A673 (cell line): ENCODE results near the gene ANK2. TPM values are rescaled to one million over a fixed set of nuclear protein-coding genes. Genes with fewer than 3 reads are reported as not detected.

Source experiments
- BruUV-seq: library from RNA; stranded (reverse); fragments of 400-500 nt; replicated peaks from 2 replicates; lab custom pipeline; 2021; lab: Mats Ljungman, UMichigan
- CTCF ChIA-PET: fragments of 300-600 bp; sonication (Branson Sonifier 250); formaldehyde crosslinking; loops from one replicate; lab custom pipeline; 2022; ENCODE audit warnings: antibody characterized with exemption; lab: Charles Lee
- POLR2A ChIA-PET: fragments of 300-600 bp; sonication (Branson Sonifier 250); formaldehyde crosslinking; loops from one replicate; lab custom pipeline; 2022; ENCODE audit warnings: antibody characterized with exemption; ENCODE audit not compliant: low non-redundant PET; lab: Charles Lee
- DNase-seq: peaks from one replicate; pipeline ENCODE4 v3.0.0-alpha.2; 2015; ENCODE audit warnings: low spot score
- H3K27ac ChIP-seq: fragments of 200-600 bp; sonication (generic); 2 replicates; pipeline ENCODE4 v1.5.1; 2016; ENCODE audit warnings: mixed run types, low read depth, mild to moderate bottlenecking, mixed read lengths, antibody characterized with exemption, low read length; ENCODE audit not compliant: poor library complexity, severe bottlenecking
- H3K27me3 ChIP-seq: fragments of 200-600 bp; sonication (generic); replicated peaks from 2 replicates; pipeline ENCODE4 v1.6.1; 2017; ENCODE audit warnings: mixed run types, low read depth, mild to moderate bottlenecking, mixed read lengths, antibody characterized with exemption, low read length; ENCODE audit not compliant: insufficient read depth, poor library complexity
- H3K36me3 ChIP-seq: fragments of 200-600 bp; sonication (generic); 2 replicates; pipeline ENCODE4 v1.6.1; 2016; ENCODE audit warnings: mixed run types, mild to moderate bottlenecking, mixed read lengths, antibody characterized with exemption, low read length; ENCODE audit not compliant: insufficient read depth, poor library complexity, severe bottlenecking
- H3K4me1 ChIP-seq: fragments of 200-600 bp; sonication (generic); 2 replicates; pipeline ENCODE4 v1.6.1; 2017; ENCODE audit warnings: mixed run types, mild to moderate bottlenecking, mixed read lengths, antibody characterized with exemption, low read length; ENCODE audit not compliant: insufficient read depth, poor library complexity, severe bottlenecking
- H3K4me3 ChIP-seq: fragments of 200-600 bp; sonication (generic); 2 replicates; pipeline ENCODE4 v1.5.1; 2016; ENCODE audit warnings: low read depth, mixed run types, mild to moderate bottlenecking, mixed read lengths, low read length; ENCODE audit not compliant: poor library complexity, severe bottlenecking
- H3K9me3 ChIP-seq: fragments of 200-600 bp; sonication (generic); 2 replicates; pipeline ENCODE4 v1.6.1; 2016; ENCODE audit warnings: mixed run types, low read depth, mild to moderate bottlenecking, mixed read lengths, antibody characterized with exemption, low read length; ENCODE audit not compliant: poor library complexity, severe bottlenecking
- EZH2 ChIP-seq: fragments of 200-600 bp; sonication (generic); IDR thresholded peaks from 2 replicates; pipeline ENCODE4 v1.6.1; 2017; ENCODE audit warnings: borderline replicate concordance, low read depth, mild to moderate bottlenecking, mixed read lengths, antibody characterized with exemption, low read length; ENCODE audit not compliant: poor library complexity, severe bottlenecking
- intact Hi-C: fragments of 100-400 bp; cut with micrococcal nuclease; formaldehyde crosslinking; loops from one replicate; pipeline ENCODE4 v1.10.0; 2022; ENCODE audit not compliant: unreplicated experiment
- total RNA-seq: library from RNA; stranded (reverse); gene quantifications from 2 replicates; pipeline ENCODE4 v1.2.3, GENCODE V29; 2021
- TF ChIP-seq, protein P1 (sequence below): fragments of 300-800, 200-600 bp; sonication (generic); conservative IDR thresholded peaks from 2 replicates; pipeline ENCODE4 v1.5.1; 2017; ENCODE audit warnings: low read depth, mild to moderate bottlenecking, antibody characterized with exemption, low read length, moderate library complexity, mixed read lengths

Gene ANK2
- total RNA-seq, 1 experiment from 2014 or later: 12.7 TPM

DNA sequence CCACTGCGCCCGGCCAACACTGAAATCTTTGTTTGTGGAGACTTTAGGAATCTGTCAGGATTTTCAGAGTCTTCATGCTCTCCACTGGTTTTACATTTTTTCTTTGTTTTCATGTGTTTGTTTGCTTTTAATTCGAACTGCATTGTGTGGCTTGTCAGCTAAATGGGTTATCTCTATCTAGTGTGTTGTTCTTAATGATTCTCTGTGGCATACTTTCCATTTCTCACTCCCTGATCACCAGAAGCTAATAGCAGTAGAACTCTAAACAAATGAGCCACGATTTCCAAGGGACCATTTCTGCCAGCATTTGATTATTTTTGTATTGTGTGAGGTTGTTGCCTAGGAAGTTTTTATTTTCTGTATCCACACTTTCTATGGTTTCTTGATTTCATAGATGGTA is 359.7 kb downstream of the ANK2 start:
- Histone ChIP-seq H3K27me3 (no peaks in the 10 kb centered on the region), H3K27ac (no peak overlapping the region), H3K4me1 (no peaks in the 10 kb centered on the region), H3K9me3 (no peaks in the 10 kb centered on the region), H3K4me3 (no peak overlapping the region), H3K36me3 (no peaks in the 10 kb centered on the region)
- CTCF ChIA-PET: interaction anchor here (1.5 kb wide), 1 partner anchor 14 kb away, joined by 4 read pairs; no protein-coding TSS in a partner anchor
- POLR2A ChIA-PET: no interaction called here
- no peak for DNase-seq
- intact Hi-C loops: no loop called here
- TF ChIP-seq, protein P1, sequence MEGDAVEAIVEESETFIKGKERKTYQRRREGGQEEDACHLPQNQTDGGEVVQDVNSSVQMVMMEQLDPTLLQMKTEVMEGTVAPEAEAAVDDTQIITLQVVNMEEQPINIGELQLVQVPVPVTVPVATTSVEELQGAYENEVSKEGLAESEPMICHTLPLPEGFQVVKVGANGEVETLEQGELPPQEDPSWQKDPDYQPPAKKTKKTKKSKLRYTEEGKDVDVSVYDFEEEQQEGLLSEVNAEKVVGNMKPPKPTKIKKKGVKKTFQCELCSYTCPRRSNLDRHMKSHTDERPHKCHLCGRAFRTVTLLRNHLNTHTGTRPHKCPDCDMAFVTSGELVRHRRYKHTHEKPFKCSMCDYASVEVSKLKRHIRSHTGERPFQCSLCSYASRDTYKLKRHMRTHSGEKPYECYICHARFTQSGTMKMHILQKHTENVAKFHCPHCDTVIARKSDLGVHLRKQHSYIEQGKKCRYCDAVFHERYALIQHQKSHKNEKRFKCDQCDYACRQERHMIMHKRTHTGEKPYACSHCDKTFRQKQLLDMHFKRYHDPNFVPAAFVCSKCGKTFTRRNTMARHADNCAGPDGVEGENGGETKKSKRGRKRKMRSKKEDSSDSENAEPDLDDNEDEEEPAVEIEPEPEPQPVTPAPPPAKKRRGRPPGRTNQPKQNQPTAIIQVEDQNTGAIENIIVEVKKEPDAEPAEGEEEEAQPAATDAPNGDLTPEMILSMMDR: no peak
- TF ChIP-seq EZH2: no peak
- BruUV-seq: no TSS peak

DNA sequence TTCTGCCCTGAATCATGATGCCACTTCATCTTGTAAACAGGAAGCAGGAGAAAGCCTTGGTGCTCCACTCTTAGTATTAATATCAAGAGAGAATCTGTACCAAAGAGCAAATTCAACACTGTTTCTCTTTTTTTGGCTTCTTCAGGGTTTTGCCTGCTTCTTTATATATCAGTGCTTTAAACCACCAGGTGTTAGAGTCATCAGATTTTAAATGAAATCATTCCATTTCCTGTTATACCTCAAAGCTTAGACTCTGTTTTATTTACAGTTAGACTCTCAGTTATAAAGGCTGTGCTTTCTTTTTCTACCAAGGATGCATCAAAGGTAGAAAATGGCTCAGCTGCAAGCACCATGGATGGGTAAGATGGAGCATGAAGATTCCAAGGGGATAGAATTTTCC is 361.2 kb downstream of the ANK2 start:
- H3K27ac ChIP-seq: no peak overlapping the region
- no peaks in the 10 kb centered on the region for H3K36me3 ChIP-seq
- intact Hi-C loops: no loop called here
- no peaks in the 10 kb centered on the region for H3K27me3 ChIP-seq
- POLR2A ChIA-PET: no interaction called here
- DNase-seq: no peak
- H3K4me3 ChIP-seq: no peak overlapping the region
- no TSS peak for BruUV-seq
- CTCF ChIA-PET: no interaction called here
- H3K9me3 ChIP-seq: no peaks in the 10 kb centered on the region
- TF ChIP-seq, protein P1: no peak
- TF ChIP-seq EZH2: no peak
- no peaks in the 10 kb centered on the region for H3K4me1 ChIP-seq

DNA sequence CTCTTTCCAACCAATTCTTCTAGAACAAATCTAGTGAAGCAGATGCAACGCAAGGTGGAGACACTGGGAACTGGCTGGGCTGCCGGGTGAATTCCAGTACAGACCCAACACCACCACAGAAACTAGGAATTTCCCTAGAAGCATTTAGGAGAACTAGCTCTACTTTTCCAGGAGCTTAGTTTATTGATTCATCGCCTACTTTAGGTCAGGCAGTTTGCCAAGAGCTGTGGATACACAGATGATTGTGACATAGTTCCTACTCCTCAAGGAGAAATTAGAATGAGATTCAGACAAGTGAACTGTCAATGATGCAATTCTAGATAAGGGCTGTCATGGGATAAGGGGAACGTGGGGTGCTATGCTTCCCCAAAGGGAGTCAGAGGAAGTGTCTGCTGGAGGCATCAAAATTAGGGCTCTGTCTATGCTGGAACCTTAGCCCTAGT is 362.1 kb downstream of the ANK2 start:
- Histone ChIP-seq H3K4me1 (no peaks in the 10 kb centered on the region), H3K36me3 (no peaks in the 10 kb centered on the region), H3K9me3 (no peaks in the 10 kb centered on the region), H3K4me3 (no peak overlapping the region), H3K27me3 (no peaks in the 10 kb centered on the region), H3K27ac (no peak overlapping the region)
- CTCF ChIA-PET: no interaction called here
- no TSS peak for BruUV-seq
- intact Hi-C loops: no loop called here
- POLR2A ChIA-PET: no interaction called here
- TF ChIP-seq, protein P1: no peak
- TF ChIP-seq EZH2: no peak
- DNase-seq: peak; percentile 37
